Neutrophil (primary cell): ENCODE results near the gene KPNB1.

Experiments used
- H3K27ac ChIP-seq: fragments of 200-600 bp; sonication (generic); 2 replicates; pipeline ENCODE4 v1.5.1; 2016; ENCODE audit warnings: mild to moderate bottlenecking, moderate library complexity
- H3K27me3 ChIP-seq: fragments of 200-600 bp; sonication (generic); 2 replicates; pipeline ENCODE4 v1.6.0; 2016; ENCODE audit warnings: mild to moderate bottlenecking
- H3K36me3 ChIP-seq: fragments of 200-600 bp; sonication (generic); 2 replicates; pipeline ENCODE4 v1.5.1; 2017
- H3K4me1 ChIP-seq, 2 experiments: fragments of 200-600 bp in 1 of 2; sonication (generic) in 1 of 2; 1 replicate in 1 of 2; 2 replicates in 1 of 2; pipeline versions ENCODE4 v1.5.1 to v1.6.1; 2013 to 2016; ENCODE audit warnings: low read depth in 1 of 2, low read length in 1 of 2, mild to moderate bottlenecking in 1 of 2, moderate library complexity in 1 of 2; ENCODE audit not compliant: control insufficient read depth in 1 of 2, insufficient read depth in 1 of 2
- H3K4me3 ChIP-seq, 2 experiments: fragments of 200-600 bp in 1 of 2; sonication (generic) in 1 of 2; 1 replicate in 1 of 2; 2 replicates in 1 of 2; pipeline ENCODE4 v1.5.1; 2013 to 2016; ENCODE audit warnings: low read depth in 1 of 2, low read length in 1 of 2, mild to moderate bottlenecking in 1 of 2, moderate library complexity in 1 of 2
- H3K9me3 ChIP-seq: fragments of 200-600 bp; sonication (generic); 2 replicates; pipeline ENCODE4 v1.5.1; 2016
- TF ChIP-seq, protein P1 (sequence below): fragments of 200-600 bp; sonication (generic); IDR thresholded peaks from 2 replicates; pipeline ENCODE4 v1.5.1; 2016; ENCODE audit warnings: antibody characterized with exemption

The KPNB1 gene

DNA sequence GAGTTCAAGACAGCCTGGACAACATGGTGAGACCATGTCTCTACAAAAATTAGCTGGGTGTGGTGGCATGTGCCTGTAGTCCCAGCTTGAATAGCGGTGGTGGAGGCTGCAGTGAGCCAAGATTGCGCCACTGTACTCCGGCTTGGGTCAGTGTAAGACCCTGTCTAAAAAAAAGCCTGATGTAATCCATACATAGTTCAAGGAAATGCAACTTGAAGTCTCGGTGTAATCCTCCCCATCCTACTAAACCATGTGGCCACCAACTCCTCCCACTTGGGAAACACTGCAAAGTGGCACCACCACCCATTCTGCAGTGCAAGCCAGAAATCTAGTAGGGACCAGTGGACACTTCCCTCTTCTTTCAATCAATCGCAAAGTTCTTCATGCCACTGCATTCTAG, 5.4 kb upstream of the KPNB1 start:
- TF ChIP-seq, protein P1, sequence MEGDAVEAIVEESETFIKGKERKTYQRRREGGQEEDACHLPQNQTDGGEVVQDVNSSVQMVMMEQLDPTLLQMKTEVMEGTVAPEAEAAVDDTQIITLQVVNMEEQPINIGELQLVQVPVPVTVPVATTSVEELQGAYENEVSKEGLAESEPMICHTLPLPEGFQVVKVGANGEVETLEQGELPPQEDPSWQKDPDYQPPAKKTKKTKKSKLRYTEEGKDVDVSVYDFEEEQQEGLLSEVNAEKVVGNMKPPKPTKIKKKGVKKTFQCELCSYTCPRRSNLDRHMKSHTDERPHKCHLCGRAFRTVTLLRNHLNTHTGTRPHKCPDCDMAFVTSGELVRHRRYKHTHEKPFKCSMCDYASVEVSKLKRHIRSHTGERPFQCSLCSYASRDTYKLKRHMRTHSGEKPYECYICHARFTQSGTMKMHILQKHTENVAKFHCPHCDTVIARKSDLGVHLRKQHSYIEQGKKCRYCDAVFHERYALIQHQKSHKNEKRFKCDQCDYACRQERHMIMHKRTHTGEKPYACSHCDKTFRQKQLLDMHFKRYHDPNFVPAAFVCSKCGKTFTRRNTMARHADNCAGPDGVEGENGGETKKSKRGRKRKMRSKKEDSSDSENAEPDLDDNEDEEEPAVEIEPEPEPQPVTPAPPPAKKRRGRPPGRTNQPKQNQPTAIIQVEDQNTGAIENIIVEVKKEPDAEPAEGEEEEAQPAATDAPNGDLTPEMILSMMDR, result no peak
- no peak overlapping the region for H3K4me3 ChIP-seq
- no peaks in the 10 kb centered on the region for H3K9me3 ChIP-seq
- H3K4me1 ChIP-seq, result peaks cover 58 to 62% of the 10 kb centered on the region in 2 experiments
- no peaks in the 10 kb centered on the region for H3K36me3 ChIP-seq
- no peaks in the 10 kb centered on the region for H3K27me3 ChIP-seq
- peak overlapping the region; percentile 56 for H3K27ac ChIP-seq

- H3K9me3 ChIP-seq, result no peaks in the 10 kb centered on the region
- peak overlapping the region; percentile 94 for H3K27ac ChIP-seq
- H3K4me3 ChIP-seq, result peak overlapping the region; percentile 97 to 99
- TF ChIP-seq, protein P1, result no peak
- no peaks in the 10 kb centered on the region for H3K27me3 ChIP-seq
- H3K4me1 ChIP-seq, result peaks cover 74 to 75% of the 10 kb centered on the region in 2 experiments
- H3K36me3 ChIP-seq, result peaks cover 38% of the 10 kb centered on the region
These were observed 329 bp downstream of the KPNB1 start for GRCh38 chr17:47649972-47650524.

- Histone ChIP-seq H3K27me3 (no peaks in the 10 kb centered on the region), H3K4me3 (peak overlapping the region; percentile 97 to 99), H3K9me3 (no peaks in the 10 kb centered on the region), H3K4me1 (peaks cover 66 to 67% of the 10 kb centered on the region in 2 experiments), H3K27ac (peak overlapping the region; percentile 94), H3K36me3 (peaks cover 46% of the 10 kb centered on the region)
- TF ChIP-seq, protein P1, result peak; percentile 12
These were observed 1.1 kb downstream of the KPNB1 start for GRCh38 chr17:47650525-47651522.

DNA sequence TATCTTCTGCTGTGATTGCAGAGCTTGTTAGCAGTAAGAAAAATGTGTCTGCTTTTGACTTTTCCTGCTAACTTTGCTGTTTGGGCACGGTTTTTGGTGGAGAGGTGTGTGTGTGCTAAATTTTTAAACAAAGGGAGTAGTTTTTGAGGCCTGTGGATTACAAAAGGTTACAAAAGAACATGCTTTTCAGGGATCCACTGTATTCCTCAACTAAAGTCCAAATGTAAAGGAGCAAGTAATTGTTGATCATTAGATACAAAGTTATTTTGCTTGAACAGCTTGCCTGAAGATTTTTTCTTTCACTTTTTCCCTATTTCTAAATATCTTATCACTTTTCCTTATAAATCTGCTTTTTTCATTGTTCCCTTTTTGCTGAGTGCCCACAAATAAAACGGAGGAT, 2.0 kb downstream of the KPNB1 start:
- peaks cover 55% of the 10 kb centered on the region for H3K36me3 ChIP-seq
- TF ChIP-seq, protein P1, result no peak
- no peaks in the 10 kb centered on the region for H3K9me3 ChIP-seq
- H3K4me1 ChIP-seq, result peaks cover 57 to 59% of the 10 kb centered on the region in 2 experiments
- H3K27ac ChIP-seq, result peak overlapping the region; percentile 94
- H3K4me3 ChIP-seq, result peak overlapping the region in 1 of 2 experiments; percentile 97
- H3K27me3 ChIP-seq, result no peaks in the 10 kb centered on the region

DNA sequence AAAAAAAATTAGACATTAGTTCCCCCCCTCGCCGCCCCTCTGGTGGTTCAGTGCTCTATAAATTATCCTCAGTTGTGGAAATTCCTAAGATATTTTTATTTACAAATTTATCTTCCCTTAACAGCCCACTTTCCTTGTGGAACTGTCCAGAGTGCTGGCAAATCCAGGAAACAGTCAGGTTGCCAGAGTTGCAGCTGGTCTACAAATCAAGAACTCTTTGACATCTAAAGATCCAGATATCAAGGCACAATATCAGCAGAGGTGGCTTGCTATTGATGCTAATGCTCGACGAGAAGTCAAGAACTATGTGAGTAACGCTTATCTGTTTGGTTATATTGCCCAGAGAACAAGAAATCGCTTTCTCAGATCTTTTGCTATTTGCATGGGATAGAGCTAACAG, 2.9 kb downstream of the KPNB1 start:
- Histone ChIP-seq H3K4me1 (peaks cover 48 to 50% of the 10 kb centered on the region in 2 experiments), H3K9me3 (no peaks in the 10 kb centered on the region), H3K4me3 (no peak overlapping the region), H3K36me3 (peaks cover 63% of the 10 kb centered on the region), H3K27ac (peak overlapping the region; percentile 94), H3K27me3 (no peaks in the 10 kb centered on the region)
- TF ChIP-seq, protein P1, result no peak
